Esophagus muscularis mucosa (tissue), 4 donors: Measurements from ENCODE around the gene ACTR1A. TPM values are rescaled to one million over a fixed set of nuclear protein-coding genes. Genes with fewer than 3 reads are reported as not detected.

ENCODE experiments used
- DNase-seq: peaks from one replicate; pipeline ENCODE4 v3.0.0-alpha.2; 2017; ENCODE audit errors: extremely low spot score
- H3K27ac ChIP-seq, 4 donors: fragments of 200-600 bp; sonication (generic); replicated peaks in 1 of 4; 1 replicate in 3 of 4; 2 replicates in 1 of 4; pipeline ENCODE4 v1.5.1; 2016 to 2019; ENCODE audit warnings: mild to moderate bottlenecking in 1 of 4
- H3K27me3 ChIP-seq, 4 donors: fragments of 200-600 bp; sonication (generic); one replicate each; pipeline versions ENCODE4 v1.5.1 to v1.6.0; 2016 to 2019
- H3K36me3 ChIP-seq, 4 donors: fragments of 200-600 bp; sonication (generic); one replicate each; pipeline ENCODE4 v1.5.1; 2016 to 2019
- H3K4me1 ChIP-seq, 4 donors: fragments of 200-600 bp; sonication (generic); one replicate each; pipeline ENCODE4 v1.5.1; 2016 to 2019
- H3K4me3 ChIP-seq, 4 donors: fragments of 200-600 bp; sonication (generic); 1 replicate in 2 of 4; 2 replicates in 2 of 4; pipeline ENCODE4 v1.5.1; 2016 to 2019; ENCODE audit warnings: mild to moderate bottlenecking in 4 of 4, moderate library complexity in 1 of 4
- H3K9me3 ChIP-seq, 4 donors: fragments of 200-600 bp; sonication (generic); 1 replicate in 3 of 4; 2 replicates in 1 of 4; pipeline ENCODE4 v1.5.1; 2016 to 2019
- EP300 ChIP-seq: sonication (generic); formaldehyde crosslinking; IDR thresholded peaks from one replicate; pipeline ENCODE4 v1.6.1; 2017; ENCODE audit warnings: antibody characterized with exemption
- POLR2A ChIP-seq: fragments of 450-650 bp; IDR thresholded peaks from one replicate; pipeline ENCODE4 v1.6.1; 2017; ENCODE audit warnings: antibody characterized with exemption, moderate library complexity, mild to moderate bottlenecking, low read depth
- POLR2AphosphoS5 ChIP-seq, 2 donors: sonication (generic); formaldehyde crosslinking; IDR thresholded peaks; one replicate each; pipeline ENCODE4 v1.6.1; 2017; ENCODE audit warnings: antibody characterized with exemption in 2 of 2
- WGBS: methylation state at CpG from one replicate; pipeline ENCODE4 v1.1.5; 2018; 5-methylcytosine and 5-hydroxymethylcytosine counted together
- intact Hi-C: fragments of 100-400 bp; cut with DNase I; formaldehyde crosslinking; loops from one replicate; pipeline ENCODE4 v1.15.1; 2023
- total RNA-seq, 4 donors: library from RNA; depleted of rRNA; stranded (reverse); fragments of >200 nt; gene quantifications; one replicate each; pipeline versions ENCODE4 v1.1.0 to v1.2.1, GENCODE V29; 2016
- TF ChIP-seq, protein P1 (sequence below), 3 experiments: fragments of 200-600 bp in 2 of 3; fragments of 450-650 bp in 1 of 3; sonication (generic) in 2 of 3; IDR thresholded peaks; one replicate each; pipeline ENCODE4 v1.5.1; 2017 to 2019; ENCODE audit warnings: antibody characterized with exemption in 3 of 3, mild to moderate bottlenecking in 2 of 3, moderate library complexity in 1 of 3

The ACTR1A gene
- total RNA-seq, 4 donors from 2014 or later: 164 to 283 (median 229) TPM

DNA sequence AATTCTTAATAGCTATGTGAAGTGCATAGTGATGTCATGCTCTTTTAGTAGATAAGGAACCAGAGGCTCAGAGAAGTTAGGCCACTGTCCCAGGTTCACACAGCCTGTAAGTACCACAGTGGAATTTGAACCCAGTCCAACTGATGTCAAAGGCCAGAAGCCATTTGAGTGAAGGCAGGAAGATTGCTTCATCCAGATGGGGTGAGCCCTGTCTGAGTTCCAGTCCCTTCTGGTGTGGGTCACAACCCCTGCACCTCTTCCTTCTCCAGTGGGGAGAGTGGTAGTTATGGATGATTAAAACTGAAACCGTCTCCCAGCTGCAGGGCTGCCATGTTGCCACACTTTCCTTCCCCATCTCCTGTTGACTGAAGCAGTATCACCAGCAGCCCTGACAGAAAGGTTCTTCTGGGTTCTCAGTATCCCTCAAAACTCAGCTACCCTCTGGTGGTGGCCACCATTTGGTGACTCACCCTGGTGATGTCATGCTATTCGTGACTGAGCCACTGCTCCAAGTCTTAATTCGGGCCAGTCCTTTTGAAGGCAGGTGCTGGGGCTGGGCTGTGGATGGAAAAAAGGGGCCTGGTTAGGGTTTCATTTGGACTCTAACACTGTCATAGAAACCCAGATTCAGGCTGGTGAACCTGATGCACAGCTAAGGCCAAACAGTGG, 49.7 kb downstream of the ACTR1A start:
- Histone ChIP-seq H3K9me3 (no peaks in the 10 kb centered on the region), H3K4me3 (no peak overlapping the region), H3K4me1 (peaks cover 5 to 32% (median 21%) of the 10 kb centered on the region in 4 donors), H3K36me3 (peaks cover 0 to 10% (median 0%) of the 10 kb centered on the region in 4 donors), H3K27me3 (no peaks in the 10 kb centered on the region), H3K27ac (peak overlapping the region; percentile 10 to 57 (median 51))
- DNase-seq: no peak
- TF ChIP-seq EP300: no peak
- TF ChIP-seq, protein P1, sequence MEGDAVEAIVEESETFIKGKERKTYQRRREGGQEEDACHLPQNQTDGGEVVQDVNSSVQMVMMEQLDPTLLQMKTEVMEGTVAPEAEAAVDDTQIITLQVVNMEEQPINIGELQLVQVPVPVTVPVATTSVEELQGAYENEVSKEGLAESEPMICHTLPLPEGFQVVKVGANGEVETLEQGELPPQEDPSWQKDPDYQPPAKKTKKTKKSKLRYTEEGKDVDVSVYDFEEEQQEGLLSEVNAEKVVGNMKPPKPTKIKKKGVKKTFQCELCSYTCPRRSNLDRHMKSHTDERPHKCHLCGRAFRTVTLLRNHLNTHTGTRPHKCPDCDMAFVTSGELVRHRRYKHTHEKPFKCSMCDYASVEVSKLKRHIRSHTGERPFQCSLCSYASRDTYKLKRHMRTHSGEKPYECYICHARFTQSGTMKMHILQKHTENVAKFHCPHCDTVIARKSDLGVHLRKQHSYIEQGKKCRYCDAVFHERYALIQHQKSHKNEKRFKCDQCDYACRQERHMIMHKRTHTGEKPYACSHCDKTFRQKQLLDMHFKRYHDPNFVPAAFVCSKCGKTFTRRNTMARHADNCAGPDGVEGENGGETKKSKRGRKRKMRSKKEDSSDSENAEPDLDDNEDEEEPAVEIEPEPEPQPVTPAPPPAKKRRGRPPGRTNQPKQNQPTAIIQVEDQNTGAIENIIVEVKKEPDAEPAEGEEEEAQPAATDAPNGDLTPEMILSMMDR (IDR thresholded peaks at IDR 0.05): no peak
- peak in 1 of 2 donors; percentile 13 for TF ChIP-seq POLR2AphosphoS5 (IDR thresholded peaks at IDR 0.05)
- intact Hi-C loops: no loop called here
- WGBS: 31% methylated on average over 3 of the region's 3 CpGs

DNA sequence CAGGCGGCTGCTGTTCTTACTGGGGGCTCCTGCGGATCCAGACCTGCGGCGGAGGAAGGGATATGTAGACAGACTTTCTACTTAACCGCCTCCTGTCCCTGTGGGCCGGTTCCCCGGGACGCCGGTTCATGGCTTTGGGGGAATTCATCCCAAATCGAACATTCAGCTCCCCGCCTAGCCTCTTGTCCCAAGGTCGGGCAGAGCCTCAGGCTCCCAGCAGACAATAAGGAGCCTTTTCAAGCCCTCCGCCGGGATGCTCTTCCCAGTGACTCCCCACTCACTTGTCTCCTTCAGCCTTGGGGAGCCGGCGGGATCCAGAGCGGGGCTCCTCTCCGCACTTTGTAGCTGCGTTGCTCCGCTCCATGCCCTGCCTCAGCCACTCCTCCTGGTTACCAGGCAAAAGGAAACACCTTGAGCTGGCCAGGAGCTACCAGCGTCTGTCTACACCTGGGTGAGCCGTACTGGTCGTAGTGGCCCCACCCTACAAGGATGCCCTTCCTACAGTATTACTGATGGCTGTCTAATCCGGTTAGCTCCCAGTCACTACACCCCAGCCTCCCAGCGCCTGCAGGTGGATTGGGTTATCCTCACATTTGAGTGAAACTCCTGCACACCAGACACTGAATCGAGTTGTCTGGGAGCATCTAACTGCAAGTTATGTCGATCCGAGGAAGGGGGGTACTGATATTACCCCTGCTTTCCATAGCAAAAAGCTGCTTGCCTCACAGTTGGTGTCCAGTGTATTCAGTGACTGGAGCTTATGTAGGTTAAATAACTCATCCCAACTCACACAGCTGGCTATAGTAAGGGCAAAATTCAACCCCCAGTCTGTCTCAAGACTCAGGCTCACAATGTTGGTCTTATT, 51.2 kb downstream of the ACTR1A start, which contains the start of gene C10orf95:
Gene C10orf95, minus strand, starts transcription at position 439 of the 865 bp plus-strand sequence. CDS start 450 bp downstream, outside the sequence.
- Histone ChIP-seq H3K36me3 (peaks cover 0 to 10% (median 0%) of the 10 kb centered on the region in 4 donors), H3K4me3 (peak within 1 kb of the TSS; percentile 73 to 88 (median 80)), H3K27me3 (no peaks in the 10 kb centered on the region), H3K27ac (peak within 1 kb of the TSS; percentile 80 to 90 (median 86)), H3K9me3 (no peaks in the 10 kb centered on the region), H3K4me1 (peaks cover 5 to 32% (median 21%) of the 10 kb centered on the region in 4 donors)
- intact Hi-C loops: no loop called here
- 34% methylated on average over 26 of the region's 28 CpGs for WGBS
- TF ChIP-seq, protein P1 (IDR thresholded peaks at IDR 0.05): no peak
- no peak for DNase-seq

DNA sequence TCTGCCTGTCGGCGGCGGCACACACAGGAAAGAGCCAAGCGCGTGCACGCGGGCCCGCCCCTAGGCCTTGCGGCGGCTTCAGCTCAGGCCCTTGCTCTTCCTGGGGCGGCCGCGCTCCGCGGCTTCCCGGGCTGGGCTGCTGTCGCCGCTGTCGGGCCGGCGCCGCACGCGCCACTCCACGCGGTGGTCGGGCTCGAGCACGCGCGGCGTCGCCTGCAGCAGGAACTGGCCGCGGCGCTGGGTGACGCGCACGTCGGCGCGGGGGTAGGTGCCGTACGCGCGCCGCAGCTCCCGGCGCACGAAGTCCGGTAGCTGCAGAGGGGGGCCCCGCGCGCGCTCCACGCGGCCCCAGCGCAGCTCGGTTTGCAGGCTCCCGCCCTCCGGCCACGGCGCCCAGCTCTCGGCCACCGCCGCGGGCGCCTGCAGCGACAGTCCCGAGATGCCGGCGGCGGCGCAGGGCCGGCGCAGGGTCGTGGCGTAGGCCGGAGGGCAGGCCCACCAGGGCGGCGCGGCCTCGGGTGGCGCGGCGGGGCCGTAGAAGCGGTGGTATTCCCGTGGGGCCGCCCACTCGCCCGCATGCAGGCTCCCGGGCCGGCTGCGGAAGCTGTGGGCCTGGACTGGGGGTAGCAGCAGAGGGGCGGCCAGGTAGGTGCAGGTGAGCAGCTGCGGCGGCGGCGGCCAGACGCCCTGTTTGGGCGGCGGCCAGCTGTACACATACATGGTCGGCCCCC, 52.0 kb downstream of the ACTR1A start:
- under 1% methylated on average over 22 of the region's 104 CpGs for WGBS
- intact Hi-C loops: no loop called here
- H3K4me3 ChIP-seq: peak overlapping the region; percentile 73 to 88 (median 80)

DNA sequence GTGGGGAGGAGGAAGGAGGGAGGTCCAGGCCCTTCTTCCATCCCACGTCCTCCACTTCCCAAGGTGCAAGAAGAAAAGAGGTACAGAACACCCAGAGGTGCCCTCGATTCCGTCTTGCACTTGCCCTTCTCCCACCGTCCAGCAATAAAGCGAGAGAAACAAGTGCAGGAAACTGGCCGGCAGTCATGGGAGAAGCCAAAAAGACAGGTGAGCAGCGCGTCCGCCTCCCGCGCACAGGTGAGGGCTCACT, 52.5 kb downstream of the ACTR1A start:
- Histone ChIP-seq H3K36me3 (peaks cover 0 to 5% (median 0%) of the 10 kb centered on the region in 4 donors), H3K27me3 (no peaks in the 10 kb centered on the region), H3K4me3 (peak overlapping the region; percentile 73 to 88 (median 80)), H3K27ac (peak overlapping the region; percentile 80 to 90 (median 86)), H3K9me3 (no peaks in the 10 kb centered on the region), H3K4me1 (peaks cover 5 to 32% (median 21%) of the 10 kb centered on the region in 4 donors)
- TF ChIP-seq POLR2AphosphoS5 (IDR thresholded peaks at IDR 0.05) (no peak), POLR2A (no peak)
- DNase-seq: no peak
- intact Hi-C loops: no loop called here
- WGBS: 0% methylated on average over 11 of the region's 11 CpGs

More for the DNA sequence above, 52.0 kb downstream of the ACTR1A start:
- Histone ChIP-seq H3K9me3 (no peaks in the 10 kb centered on the region), H3K27me3 (no peaks in the 10 kb centered on the region), H3K4me1 (peaks cover 5 to 32% (median 21%) of the 10 kb centered on the region in 4 donors), H3K36me3 (peaks cover 0 to 10% (median 0%) of the 10 kb centered on the region in 4 donors), H3K27ac (peak overlapping the region; percentile 80 to 90 (median 86))
- TF ChIP-seq POLR2A: no peak
- TF ChIP-seq EP300: no peak
- TF ChIP-seq POLR2AphosphoS5 (IDR thresholded peaks at IDR 0.05): peak in 1 of 2 donors; percentile 54
- no peak for DNase-seq

DNA sequence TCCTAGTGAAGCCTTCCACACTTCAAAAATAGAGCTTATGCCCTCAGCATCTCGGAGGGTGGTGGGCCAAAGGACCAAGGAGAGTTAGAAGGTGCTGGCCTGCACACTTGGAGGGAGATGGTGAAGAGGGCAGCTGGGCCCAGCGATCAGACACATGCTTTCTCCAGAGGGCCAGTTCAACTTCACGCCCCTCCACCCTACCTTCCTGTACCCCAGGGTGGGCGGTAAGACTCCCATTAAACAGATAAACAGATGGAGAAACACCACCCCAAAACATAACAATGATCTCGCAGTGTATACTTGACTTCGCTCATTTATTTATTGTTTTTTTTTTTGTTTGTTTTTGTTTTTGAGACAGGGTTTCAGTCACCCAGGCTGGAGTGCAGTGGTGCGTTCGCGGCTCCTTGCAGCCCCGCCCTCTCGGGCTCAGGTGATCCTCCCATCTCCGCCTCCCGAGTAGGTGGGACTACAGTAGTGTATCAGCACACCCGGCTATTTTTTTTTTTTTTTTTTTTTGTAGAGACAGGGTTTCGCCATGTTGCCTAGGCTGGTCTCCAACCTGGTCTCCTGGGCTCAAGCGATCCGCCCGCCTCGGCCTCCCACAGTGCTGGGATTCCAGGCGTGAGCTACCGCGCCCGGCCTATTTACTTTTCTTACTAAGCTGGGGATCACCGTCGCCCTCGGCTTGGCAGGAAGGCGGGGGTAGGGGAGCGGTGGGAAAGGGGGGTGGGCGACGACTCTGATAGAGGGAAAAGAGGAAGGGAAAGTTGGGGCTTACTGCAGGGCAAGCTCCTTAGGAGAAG, 53.0 kb downstream of the ACTR1A start:
- WGBS: 10% methylated on average over 30 of the region's 30 CpGs
- Histone ChIP-seq H3K9me3 (no peaks in the 10 kb centered on the region), H3K4me3 (peak overlapping the region; percentile 73 to 88 (median 80)), H3K4me1 (peaks cover 5 to 32% (median 21%) of the 10 kb centered on the region in 4 donors), H3K27ac (peak overlapping the region; percentile 80 to 90 (median 86)), H3K27me3 (no peaks in the 10 kb centered on the region), H3K36me3 (peaks cover 0 to 5% (median 0%) of the 10 kb centered on the region in 4 donors)
- intact Hi-C loops: no loop called here
- TF ChIP-seq, protein P1 (IDR thresholded peaks at IDR 0.05): no peak
- TF ChIP-seq POLR2AphosphoS5 (IDR thresholded peaks at IDR 0.05) (no peak), POLR2A (no peak)
- DNase-seq: no peak
